Hematopoietic multipotent progenitor cell treated with erythropoietin and hydrocortisone succinate and interleukin-3 and kit ligand, for 15 days (in vitro differentiated cells): ENCODE data around the gene ST6GAL1.

Source experiments
- DNase-seq: peaks from one replicate; pipeline ENCODE4 v3.0.0-alpha.2; 2015; ENCODE audit warnings: low spot score

Gene ST6GAL1

DNA sequence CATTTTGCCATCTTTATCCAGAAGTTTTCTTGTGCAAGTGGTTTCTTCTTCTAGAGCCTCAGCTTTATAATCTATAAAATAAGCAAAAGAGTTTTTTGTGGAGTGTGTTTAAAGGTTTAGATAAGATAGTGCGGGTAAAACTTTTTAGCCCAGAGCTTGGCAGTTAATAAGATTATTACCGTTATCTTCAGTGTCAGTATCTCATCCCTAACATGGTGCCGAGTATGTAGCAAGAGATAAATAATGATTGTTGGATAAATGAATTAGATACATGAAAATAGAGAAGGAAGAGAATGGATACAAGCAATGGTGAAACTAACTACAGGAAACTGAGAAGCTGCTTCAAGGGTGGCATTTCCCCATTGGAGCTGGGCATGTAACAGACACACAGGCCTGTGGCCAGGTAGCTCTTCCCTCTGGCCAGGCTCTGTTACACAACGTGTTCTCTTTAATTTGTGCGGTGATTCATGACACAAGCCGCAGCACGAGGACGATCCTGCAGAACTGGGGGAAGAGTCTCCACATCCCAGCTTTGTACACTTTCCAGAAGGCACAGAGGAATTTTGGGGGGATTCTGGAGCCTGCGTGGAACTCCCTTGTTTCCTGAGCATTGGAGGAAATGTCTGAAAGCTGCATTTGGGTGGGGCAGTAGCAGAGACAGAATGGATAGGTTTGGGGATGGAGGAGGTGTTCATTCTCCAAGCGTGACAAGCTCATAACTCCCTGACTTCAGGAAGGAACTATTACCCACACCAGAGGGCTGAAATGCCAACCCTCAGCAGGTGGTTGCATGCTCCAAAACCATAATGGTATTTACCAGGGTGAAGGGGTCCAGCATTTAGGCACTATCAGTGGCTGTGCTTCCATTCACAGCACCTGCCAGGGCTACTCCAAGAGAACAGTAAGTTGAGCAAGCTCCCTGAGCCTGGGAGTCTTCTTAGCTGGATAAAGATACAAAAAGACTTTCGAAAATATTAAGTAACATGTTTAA is 14.2 kb upstream of the ST6GAL1 start:
- no peak for DNase-seq

DNA sequence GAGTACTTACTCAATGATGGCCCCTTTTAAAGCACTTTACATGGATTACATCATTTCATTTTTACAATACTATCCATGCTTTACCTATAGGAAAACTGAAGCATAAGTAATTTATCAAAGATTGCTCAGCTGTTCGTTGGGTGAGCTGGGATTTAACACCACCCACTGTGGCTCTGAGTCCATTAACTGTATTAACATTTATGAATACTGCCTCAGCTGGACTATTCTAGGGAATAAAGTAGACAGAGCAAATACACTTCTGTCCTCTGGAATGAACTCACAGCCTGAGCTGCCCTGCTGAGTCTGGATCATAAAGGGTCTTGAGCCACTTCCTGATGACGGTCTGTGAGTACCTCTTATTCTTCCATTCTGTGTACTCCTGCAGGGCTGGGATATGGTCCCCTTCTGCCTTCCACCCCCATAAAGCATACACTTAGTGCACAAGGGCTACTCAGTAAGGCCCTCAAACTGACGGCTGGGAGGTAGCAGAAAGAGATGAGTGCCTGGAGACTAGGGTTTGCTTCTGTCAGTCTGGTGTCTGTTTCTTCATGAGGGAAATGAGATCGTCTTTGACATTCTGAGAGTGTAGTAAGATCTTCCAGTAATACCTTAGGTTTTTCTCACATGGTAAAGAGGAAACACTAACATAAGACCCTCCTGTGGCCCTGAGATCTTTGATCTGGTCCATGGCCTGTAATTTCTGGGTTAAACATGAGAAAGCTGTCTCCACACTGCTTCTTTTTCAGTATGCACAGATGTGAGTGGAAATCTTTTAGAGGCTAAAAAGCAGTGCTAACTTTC is 12.6 kb upstream of the ST6GAL1 start:
- no peak for DNase-seq

DNA sequence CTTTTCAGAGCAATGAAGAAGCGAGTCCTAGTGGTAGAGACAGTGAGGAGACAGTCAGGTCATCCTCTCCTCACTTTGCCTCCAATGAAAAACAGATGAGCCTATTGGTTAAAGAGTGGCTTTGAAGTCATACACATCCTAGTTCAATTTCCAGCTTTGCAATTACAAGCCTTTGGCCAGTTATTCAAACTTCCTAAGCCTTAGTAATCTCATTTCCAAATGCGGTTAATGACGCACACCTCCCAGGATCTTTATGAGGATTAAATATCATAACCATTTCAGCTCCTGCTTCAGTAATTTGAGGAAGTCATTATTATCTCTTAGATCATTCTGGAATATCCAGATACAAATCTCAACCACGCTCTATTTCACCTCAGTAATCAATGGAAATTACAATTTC is 10.0 kb upstream of the ST6GAL1 start:
- DNase-seq: no peak

DNA sequence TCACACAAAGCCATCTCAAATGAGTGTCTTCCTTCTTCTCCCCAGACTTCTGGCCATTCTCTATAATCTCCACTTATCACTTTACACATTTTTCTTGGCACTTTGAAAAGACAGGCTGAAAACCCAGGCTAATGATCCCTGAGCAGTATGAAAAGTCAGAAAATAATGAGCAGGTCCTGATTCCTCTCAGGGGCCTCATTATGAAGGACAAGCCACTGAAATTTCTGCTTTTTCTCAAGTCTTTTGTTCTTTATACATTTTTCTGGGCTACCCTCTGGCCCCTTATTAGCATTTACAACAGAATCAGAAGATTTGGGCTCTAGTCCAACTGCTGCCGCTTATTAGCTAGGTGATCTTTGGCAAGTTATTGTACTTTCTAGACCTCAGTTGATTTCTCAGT is 9.5 kb upstream of the ST6GAL1 start:
- DNase-seq: no peak

DNA sequence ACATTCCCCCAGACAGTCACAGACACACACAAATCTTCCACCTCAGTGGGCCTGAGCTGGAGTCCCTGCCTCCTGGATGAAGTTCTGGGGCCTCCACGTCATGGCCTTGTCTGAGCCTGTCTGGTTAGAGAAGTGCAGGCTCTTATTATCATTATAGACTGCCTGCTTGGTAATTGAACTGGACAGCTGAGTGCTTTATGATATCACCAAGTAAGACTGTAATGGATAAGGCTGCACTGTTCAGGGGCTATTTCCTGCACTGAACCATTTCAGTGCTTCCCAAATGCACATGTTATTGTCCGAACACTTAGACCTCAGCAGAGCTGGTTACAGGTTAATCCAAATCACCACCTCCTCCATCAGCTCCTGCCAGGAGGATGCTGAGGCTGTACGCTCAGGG is 8.7 kb upstream of the ST6GAL1 start:
- no peak for DNase-seq

DNA sequence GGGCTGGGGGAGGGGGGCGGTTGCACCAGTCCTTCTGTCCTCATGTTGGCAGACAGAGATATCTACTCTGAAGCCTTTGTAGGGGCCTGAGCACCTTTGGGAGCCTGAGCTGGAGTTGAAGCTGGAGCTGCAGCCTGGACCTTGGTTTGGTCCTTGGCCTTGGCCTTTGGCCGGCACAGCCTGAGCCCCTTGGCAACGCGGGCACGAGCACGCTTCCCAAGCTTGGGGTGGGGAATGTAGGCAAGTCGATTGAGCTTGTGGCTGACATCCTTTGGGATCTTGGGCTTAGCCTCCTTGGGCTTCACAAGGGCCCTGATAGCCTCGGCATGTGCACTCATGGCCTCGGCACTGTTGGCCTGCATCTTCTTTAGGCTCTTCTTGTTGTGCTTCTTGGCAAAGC is 8.1 kb upstream of the ST6GAL1 start:
- no peak for DNase-seq

DNA sequence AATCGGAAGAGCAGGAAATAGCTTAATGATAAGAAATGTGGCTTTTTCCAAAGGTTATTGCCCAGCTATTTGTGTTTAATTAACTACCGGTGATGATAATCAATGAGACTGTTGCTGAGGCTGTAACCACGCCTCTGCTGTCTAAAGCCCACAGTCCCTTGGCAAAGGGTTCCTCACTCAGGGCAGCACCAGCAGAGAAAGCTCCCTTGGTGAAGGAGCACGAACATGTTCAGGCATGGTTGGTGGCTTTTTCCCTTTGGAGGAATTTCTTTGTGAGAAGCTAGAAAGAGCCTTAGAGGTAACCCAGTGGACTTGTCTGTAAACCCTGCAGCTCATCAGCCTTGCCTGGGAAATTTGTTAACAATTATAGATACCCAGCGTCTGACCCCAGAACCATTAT is 7.5 kb upstream of the ST6GAL1 start:
- no peak for DNase-seq

DNA sequence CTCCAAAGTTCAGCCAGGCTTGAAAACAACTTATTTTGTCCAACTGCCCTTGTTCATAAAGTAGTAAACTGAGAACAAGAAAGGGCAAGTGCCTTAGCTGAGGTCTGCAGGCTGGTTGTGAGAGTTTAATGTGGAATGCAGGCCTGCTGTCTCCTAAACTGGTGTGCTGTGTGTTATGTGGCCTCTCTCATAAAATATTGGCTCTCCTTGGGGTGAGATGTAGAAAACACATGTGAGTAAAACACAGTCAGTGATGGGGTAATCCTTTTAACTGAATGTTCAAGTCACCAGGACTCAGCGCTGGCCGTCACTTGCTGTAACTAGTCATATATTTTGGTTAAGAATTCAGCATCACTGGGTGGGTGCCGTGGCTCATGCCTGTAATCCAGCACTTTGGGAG is 7.1 kb upstream of the ST6GAL1 start:
- no peak for DNase-seq

DNA sequence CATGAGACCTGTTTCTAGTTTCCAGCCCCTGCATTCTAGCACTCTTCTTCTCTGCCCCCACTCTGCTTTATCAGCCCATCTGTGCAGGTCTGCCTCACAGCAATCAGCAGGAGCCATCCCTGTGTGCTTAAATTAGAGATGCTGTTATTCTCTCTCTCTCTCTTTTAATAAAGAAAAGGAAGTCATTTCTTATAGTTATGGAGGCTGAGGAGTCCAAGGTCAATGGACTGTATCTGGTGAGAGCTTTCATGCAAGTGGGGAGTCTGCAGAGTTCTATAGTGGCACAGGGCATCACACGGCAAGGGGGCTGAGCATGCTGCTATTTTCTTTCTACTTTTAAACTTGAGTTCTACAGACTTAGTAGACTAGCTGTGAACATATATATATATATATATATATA is 4.5 kb upstream of the ST6GAL1 start:
- no peak for DNase-seq

DNA sequence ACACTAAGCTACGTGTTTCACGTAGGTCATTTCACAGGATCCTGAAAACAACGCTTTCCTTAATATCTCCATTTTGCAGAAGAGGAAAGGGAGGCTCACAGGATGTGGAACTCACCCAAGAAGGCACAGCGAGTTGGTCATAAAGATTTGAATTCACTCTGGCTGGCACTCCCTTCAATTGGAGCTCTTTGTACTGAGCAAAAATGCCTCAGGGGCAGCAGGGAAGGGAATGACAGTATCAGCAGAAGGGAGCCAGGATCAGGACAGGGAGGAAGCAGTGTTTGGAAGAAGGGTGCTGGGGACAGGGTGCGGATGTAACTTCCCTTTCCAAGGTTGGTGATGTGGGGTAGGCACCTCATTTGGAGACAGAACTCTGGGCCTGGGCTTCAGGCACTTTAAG is 1.1 kb upstream of the ST6GAL1 start:
- DNase-seq: no peak

DNA sequence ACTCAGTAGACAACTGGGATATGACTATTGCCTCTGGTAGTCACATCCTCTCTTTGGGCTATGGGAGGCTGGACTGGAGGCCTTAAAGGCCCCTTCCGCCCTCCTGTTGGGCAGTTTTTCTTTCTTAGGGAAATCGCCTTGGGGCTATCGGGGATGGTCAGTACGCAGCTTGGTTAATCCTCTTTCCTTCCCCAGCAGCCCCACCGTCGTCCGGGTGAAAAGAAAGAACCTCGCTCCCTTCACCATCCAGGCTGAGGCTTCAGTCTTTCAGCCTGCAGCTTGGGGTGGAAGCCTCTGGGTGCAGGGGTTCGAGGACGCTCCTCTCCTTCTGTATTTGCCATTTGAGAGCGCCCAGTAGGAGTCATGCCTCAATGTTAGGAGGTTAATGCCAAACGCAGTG is 641 bp upstream of the ST6GAL1 start:
- no peak for DNase-seq

DNA sequence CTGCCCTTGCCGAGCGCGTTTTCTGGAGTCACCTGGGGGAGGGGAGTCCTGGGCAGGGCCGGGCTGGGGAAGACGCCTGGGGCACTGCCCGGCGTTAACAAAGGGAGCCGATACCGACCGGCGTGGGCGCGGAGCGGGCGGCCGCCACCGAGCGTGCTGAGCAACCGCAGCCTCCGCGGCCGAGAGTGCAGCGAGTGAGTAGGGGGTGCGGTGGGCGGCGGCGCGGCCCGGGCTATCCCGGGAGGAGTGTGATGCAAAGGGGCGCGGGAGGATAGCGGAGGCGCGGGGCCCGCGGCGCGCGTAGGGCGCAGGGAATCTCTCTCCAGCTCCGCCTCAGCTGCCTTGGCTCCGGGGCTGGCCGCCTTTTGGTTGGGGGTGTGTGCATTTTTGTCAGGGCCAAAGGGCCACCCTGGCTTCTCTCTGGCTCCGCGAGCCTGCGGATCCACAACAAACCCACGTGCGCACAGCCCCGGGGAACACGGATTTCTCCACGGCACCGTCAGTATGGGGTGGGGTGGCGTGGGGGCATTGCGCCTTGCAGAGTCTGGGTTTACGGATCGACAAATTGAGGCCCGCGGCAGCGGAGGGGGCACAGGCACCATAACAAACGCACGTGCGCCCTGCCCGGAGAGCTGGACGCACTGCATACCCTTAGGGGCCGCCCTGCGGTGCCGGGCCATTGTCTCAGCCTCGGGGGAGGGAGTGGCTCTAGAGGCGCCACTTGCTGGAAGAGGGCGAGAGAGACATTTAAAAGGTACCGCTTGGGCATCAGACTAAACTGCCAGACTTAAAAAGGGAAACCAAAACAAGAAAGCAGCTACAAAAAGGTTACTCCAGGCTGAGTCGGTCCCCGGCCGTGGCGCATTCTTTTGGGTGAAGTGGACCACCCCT is 560 bp downstream of the ST6GAL1 start:
- DNase-seq: peak; percentile 44

DNA sequence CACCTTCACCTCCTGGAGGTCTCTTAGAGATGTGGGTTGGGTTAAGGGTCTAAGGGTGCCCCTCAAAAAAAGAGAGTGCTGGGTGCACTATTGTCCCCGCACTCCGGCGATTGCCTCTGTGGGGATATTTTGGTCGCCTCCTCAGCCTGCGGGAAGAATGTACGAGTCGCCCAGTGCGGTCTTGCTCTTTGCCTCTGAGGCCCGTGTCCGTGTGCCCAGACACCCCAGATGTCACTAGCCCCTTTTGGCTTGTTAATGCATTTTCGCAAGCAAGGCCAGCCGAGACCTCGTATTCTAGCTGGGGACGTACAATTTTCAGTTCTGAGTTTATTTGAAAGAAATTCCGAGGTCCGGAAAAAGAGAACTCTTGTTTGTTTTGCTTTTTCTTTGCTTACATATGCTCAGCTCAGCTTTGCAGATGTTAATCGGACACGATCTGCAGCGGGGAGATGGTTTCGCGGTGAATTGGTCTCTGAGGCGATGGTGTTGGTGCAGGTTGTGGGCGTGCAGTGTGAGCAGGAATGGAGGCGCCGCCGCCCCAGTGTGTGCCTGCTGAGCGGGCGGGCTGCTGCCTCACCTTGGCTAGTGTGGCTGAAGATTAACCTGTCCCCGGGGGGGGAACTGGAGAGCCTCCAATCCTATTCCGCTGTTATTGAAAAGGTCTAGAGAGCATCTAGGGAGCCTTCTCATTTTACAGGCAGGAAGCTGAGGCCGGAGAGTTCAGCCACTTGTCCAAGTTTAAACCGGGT is 1.4 kb downstream of the ST6GAL1 start:
- peak; percentile 52 for DNase-seq

DNA sequence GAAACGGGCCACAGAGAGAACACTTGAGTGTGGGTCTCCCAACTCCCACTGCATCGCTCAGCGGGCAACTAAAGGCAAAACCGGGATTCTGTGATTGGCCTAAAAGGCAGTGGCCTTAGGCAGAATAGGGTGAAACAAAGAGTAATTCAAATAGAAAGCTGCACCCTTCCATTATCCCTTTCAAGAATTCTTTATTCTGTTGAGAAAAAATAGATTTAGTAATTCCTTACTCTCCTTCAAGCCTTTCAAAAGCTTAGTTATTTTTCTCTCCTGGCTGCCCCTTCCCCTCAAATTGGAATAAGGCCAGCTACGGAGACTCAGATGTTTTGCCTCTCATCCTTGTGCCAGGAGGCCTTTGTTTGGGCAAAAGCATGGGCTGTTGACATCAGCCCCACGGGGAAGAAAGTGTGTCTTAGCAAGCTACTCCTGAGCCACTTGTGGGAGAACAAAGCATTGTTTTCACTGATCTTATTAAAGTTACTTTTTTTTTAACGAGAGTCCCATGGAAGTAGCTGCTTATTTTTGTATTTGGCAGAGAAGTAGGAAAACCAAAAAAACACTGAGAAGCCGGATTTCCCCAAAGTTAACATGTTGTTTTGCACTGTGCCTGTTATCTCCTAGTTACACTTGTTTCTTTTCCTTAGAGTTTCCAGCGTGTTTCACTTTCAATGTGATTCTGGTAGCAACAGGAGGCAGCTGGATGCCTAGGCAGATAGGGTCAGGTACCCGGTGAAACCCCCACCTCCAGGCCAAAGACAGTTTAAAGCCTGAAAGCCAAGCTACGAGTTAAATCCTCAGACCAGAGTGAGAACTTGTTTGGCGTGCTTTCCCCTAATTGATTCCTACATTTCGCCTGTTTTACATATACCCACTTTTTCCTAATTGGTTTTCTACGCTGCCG is 2.2 kb downstream of the ST6GAL1 start:
- peak; percentile 45 for DNase-seq

DNA sequence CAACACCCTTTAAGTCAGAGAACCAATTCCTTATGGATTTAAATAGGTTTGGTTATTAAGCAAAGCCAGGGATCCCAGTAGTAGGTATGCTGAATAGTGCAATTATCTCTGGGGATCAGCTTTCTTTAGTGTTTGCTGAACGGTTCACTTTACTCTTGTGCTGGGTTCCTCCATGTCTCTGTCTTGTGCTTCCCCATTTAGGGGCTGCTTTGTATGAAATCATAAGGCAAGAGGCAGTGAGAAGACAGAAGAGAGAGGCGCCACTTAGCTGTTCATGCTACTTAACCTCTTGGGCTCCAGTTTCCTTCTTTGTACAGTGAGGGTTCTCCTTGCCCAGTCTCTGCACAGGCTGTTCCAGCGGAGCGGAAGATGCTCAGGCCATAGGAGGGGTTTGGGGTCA is 3.5 kb downstream of the ST6GAL1 start:
- no peak for DNase-seq

DNA sequence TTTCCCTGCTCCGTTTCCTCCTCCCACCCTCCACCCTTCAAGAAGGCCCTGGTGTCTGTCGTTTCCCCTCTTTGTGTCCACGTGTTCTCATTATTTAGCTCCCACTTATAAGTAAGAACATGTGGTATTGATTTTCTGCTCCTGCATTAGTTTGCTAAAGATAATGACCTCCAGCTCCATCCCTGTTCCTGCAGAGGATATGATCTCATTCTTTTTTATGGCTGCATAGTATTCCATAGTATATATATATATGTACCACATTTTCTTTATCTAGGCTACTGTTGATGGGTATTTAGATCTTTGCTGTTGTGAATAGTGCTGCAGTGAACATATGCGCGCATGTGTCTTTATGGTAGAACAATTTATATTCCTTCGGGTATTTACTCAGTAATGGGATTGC is 4.8 kb downstream of the ST6GAL1 start:
- no peak for DNase-seq

DNA sequence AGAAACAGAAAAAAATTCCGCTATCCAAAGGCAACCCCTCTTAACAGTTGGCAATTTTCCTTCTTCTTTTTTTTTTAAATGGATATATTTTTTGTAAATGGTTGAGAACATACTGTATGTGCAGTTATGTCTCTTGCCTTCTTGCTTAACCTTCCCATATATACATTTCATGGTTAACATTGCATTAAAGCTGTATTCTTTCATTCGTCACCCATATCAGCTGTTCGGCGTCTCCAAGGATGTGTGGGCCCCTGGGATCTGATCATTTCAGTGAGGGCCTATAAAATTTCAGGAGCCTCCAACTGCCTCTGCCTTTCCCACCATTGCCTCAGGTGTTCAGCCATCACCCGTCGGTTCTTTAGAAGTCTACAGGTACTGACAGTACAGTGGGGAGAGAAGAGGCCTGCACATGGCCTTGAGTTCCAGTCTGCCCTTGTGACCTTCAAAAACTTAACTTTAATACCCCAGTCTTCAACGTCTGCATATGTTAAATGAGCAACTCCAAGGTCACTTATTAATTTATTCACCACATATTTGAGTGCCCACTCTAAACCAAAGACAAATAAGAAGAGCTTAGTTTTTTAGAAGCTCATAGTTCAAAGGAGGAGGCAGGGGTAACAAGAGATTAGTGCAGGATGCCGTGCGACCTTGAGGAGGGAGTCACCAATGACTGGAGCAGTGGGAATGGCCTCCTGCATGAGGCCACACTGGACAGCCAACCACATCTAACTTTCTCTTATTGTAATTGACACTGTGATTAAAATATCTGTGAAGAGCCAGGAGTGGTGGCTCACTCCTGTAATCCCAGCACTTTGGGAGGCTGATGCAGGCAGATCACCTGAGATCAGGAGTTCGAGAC is 6.9 kb downstream of the ST6GAL1 start:
- DNase-seq: no peak

DNA sequence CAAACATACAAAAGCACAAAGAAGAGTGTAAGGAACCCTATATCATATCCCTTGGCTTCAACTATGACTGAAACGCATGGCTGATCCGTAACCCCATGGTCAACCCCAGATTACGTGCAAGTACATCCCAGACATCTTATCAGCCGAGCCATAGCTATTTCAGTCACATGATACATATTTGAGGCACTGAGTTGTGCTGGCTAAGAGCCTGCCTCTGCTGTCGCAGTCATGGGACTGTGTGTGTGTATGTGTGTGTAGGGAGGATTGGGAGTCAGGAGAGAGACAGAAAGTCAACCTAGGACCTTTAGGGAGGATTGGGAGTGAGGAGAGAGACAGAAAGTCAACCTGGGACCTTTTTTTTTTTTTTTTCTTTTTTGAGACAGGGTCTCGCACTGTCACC is 8.4 kb downstream of the ST6GAL1 start:
- DNase-seq: peak; percentile 60

DNA sequence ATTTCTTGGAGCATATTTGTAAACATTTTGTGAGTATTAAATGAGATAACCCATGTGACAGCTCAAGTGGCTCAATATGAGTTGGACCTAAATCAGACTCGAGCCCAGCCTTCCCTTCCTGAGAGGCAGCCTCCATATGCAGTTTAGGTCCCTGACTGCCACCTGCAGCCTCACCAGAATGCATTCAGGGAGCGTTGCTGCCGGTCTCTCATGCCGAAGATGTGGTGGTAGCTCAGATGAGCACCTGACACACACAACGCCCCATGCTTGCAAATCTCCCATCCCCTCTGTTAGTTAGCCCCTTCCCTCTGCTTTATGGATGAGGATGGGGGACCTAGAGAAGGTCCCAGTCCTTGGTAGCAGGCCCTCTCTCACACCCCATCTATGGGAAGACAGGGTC is 9.2 kb downstream of the ST6GAL1 start:
- no peak for DNase-seq
